ENCODE results near the gene GARIN5A.
"Not testable (repeated sequence)": the region's sequence is repeated elsewhere in the genome, so short reads cannot be mapped to it uniquely, and the experiment has no call there.

The GARIN5A gene

GRCh38 chr19:50479761-50480251 is 3.2 kb upstream of the GARIN5A start:
- no peak overlapping the region for H3K4me3 ChIP-seq (ENCODE audit: low read depth, low read length)
- DNase-seq (ENCODE audit: low read depth) = no peak
- TF ChIP-seq CTCF (IDR thresholded peaks at IDR 0.05; ENCODE audit: insufficient read depth, low read depth, low read length, missing control alignments) = no peak

GRCh38 chr19:50478901-50479715 is 2.5 kb upstream of the GARIN5A start:
- TF ChIP-seq CTCF (IDR thresholded peaks at IDR 0.05; ENCODE audit: insufficient read depth, low read depth, low read length, missing control alignments) = peak; percentile 23
- DNase-seq (ENCODE audit: low read depth) = peak; percentile 20
- no peak overlapping the region for H3K4me3 ChIP-seq (ENCODE audit: low read depth, low read length)

DNA sequence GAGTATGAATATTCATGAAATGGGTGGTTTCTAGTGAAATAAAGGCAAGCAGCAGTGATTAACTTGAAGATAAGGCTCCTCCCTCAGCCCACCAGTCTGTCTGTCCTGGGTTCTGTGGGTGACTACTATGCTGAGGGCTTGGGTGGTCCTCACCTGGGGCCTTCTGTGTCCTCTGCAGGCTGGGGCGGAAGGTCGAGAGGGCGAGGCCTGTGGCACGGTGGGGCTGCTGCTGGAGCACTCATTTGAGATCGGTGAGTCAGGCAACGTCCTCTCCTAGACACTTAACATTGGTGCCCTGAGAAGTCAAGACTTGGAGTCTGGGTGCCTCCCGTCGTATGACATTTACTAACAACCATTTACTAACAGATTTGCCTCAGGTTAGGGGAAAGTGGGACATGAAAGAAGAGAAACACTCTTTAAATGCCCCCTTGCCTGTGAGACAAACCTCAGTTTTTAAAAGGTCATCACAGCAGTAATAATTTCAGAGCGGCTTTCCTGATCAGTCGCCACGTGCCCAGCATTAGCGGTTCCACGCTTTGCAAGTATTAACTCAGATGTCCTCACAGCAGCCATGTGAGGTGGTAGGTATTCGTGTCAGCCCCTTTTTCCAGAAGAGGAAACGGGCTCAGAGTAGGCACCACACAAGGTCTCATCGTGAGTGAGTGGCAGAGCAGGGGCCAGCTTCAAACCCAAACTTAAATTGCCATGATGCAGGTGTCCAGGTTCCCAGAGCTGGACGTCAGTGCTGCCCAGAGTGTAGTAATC is 1.3 kb upstream of the GARIN5A start:
- DNase-seq (ENCODE audit: low read depth) = no peak
- no peak for TF ChIP-seq CTCF (IDR thresholded peaks at IDR 0.05; ENCODE audit: insufficient read depth, low read depth, low read length, missing control alignments)
- H3K4me3 ChIP-seq (ENCODE audit: low read depth, low read length) = no peak overlapping the region

DNA sequence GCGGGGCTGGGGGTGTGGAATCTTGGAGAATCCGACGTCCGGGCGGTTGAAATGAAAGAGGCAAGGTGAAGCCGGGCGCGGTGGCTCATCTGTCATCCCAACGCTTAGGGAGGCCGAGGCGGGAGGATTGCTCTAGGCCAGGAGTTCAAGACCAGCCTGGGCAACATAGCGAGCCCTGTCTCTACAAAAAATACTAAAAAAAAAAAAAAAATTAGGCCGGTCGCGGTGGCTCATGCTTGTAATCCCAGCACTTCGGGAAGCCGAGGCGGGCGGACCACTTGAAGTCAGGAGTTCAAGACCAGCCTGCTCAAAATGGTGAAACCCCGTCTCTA is 225 bp upstream of the GARIN5A start:
- no peak for TF ChIP-seq CTCF (IDR thresholded peaks at IDR 0.05; ENCODE audit: insufficient read depth, low read depth, low read length, missing control alignments)
- no peak for DNase-seq (ENCODE audit: low read depth)
- peak overlapping the region; percentile 88 for H3K4me3 ChIP-seq (ENCODE audit: low read depth, low read length)

- TF ChIP-seq CTCF (IDR thresholded peaks at IDR 0.05; ENCODE audit: insufficient read depth, low read depth, low read length, missing control alignments) = no peak
- no peak for DNase-seq (ENCODE audit: low read depth)
- no peak overlapping the region for H3K4me3 ChIP-seq (ENCODE audit: low read depth, low read length)
Measured at GRCh38 chr19:50475736-50476223, 868 bp downstream of the GARIN5A start.

DNA sequence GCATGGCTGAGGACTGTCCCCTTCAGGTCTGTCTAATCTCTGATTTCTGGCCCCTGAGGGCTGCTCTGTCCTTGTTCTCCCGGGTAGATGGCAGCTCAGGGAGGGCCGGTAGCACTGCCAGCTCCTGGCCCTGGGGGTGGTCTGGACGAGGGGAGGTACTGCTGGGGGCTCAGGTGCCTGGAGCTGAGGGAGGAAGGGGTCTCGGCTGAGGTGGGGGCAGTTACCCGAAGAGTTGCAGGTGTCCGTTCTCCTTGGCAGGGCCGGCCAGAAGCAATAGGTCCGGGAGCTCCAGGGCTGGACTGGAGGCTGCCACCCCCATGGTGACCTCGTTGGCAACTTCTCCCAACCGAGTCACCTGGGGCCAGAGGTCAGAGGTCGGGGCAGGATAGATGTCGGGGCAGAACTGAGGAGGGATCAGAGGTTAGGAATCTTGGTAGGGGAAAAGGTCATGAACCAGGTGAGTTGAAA is 1.5 kb downstream of the GARIN5A start:
- no peak overlapping the region for H3K4me3 ChIP-seq (ENCODE audit: low read depth, low read length)
- TF ChIP-seq CTCF (IDR thresholded peaks at IDR 0.05; ENCODE audit: insufficient read depth, low read depth, low read length, missing control alignments) = no peak
- DNase-seq (ENCODE audit: low read depth) = no peak

DNA sequence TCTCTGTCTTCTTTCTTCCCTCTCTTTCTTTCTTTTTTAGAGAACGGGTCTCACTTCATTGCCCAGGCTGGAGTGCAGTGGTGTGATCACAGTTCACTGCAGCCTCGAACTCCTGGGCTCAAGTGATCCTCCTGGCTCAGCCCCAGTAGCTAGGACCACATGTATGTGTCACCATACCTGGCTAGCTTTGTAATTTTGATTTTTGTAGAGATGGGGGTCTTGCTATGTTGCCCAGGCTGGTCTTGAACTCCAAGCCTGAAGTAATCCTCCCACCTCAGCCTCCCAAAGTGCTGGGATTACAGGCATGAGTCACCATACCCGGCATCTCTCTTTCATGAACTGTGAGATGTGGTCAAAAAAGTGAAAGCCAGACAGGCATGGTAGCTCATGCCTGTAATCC is 3.3 kb downstream of the GARIN5A start:
- H3K4me3 ChIP-seq (ENCODE audit: low read depth, low read length); DNase-seq (ENCODE audit: low read depth): not testable (repeated sequence)
